Right hindlimb (tissue), 1 donor: ENCODE results near the gene CCDC194.

ENCODE experiments used
- DNase-seq: peaks from one replicate; pipeline ENCODE4 v3.0.0-alpha.2; 2018

Gene CCDC194

GRCh38 chr19:17393914-17394313 is at the start of gene CCDC194:
CCDC194 (minus strand) TSS chr19:17394196; CDS start chr19:17394158, 38 bp downstream.
- peak; percentile 30 for DNase-seq

GRCh38 chr19:17441241-17442021 is 47.4 kb upstream of the CCDC194 start:
- peak; percentile 43 for DNase-seq

GRCh38 chr19:17436874-17437267 is 42.9 kb upstream of the CCDC194 start:
- no peak for DNase-seq

GRCh38 chr19:17436094-17436873 is 42.3 kb upstream of the CCDC194 start:
- DNase-seq = no peak

- DNase-seq = no peak
Observed at GRCh38 chr19:17435218-17435617, 41.2 kb upstream of the CCDC194 start.

- no peak for DNase-seq
Observed at GRCh38 chr19:17431417-17431816, 37.4 kb upstream of the CCDC194 start.

GRCh38 chr19:17429641-17430113 is 35.7 kb upstream of the CCDC194 start:
- DNase-seq = no peak

GRCh38 chr19:17424743-17425365 is 30.9 kb upstream of the CCDC194 start:
- peak; percentile 40 for DNase-seq

GRCh38 chr19:17423429-17424208 is 29.6 kb upstream of the CCDC194 start:
- no peak for DNase-seq

- no peak for DNase-seq
Observed at GRCh38 chr19:17421942-17422341, 27.9 kb upstream of the CCDC194 start.

GRCh38 chr19:17420475-17420924 is 26.5 kb upstream of the CCDC194 start:
- peak; percentile 62 for DNase-seq

- DNase-seq = peak; percentile 99
Observed at GRCh38 chr19:17419621-17420474, 25.9 kb upstream of the CCDC194 start, which contains the start of gene MVB12A. MVB12A (plus strand) TSS chr19:17420047; CDS start chr19:17420136, 89 bp downstream.

- DNase-seq = no peak
Observed at GRCh38 chr19:17419154-17419620, 25.2 kb upstream of the CCDC194 start.

GRCh38 chr19:17418710-17419109 is 24.7 kb upstream of the CCDC194 start:
- no peak for DNase-seq

- DNase-seq = no peak
Observed at GRCh38 chr19:17415121-17415520, 21.1 kb upstream of the CCDC194 start.

- DNase-seq = no peak
Observed at GRCh38 chr19:17414097-17414496, 20.1 kb upstream of the CCDC194 start.

- no peak for DNase-seq
Observed at GRCh38 chr19:17411801-17412200, 17.8 kb upstream of the CCDC194 start.

- no peak for DNase-seq
Observed at GRCh38 chr19:17409990-17410389, 16.0 kb upstream of the CCDC194 start.

- DNase-seq = no peak
Observed at GRCh38 chr19:17406887-17407196, 12.8 kb upstream of the CCDC194 start.

- peak; percentile 58 for DNase-seq
Observed at GRCh38 chr19:17406046-17406886, 12.3 kb upstream of the CCDC194 start.
